H9 (cell line): Measurements from ENCODE around the gene PPP2R3A. TPM values are rescaled to one million over a fixed set of nuclear protein-coding genes. Genes with fewer than 3 reads are reported as not detected.

Experiments used
- DNase-seq: peaks from one replicate; pipeline ENCODE4 v3.0.0-alpha.2; 2017
- H2AFZ ChIP-seq: one replicate; pipeline ENCODE4 v1.6.1; 2013; ENCODE audit warnings: mild to moderate bottlenecking, low read length, control low read depth, moderate library complexity
- H2AK5ac ChIP-seq: 2 replicates; pipeline ENCODE4 v1.6.1; 2013; ENCODE audit warnings: low read length, control low read depth, mixed read lengths; ENCODE audit not compliant: insufficient read length
- H2BK120ac ChIP-seq: one replicate; pipeline ENCODE4 v1.6.1; 2013; ENCODE audit warnings: low read depth, mild to moderate bottlenecking, low read length, control low read depth, inconsistent platforms; ENCODE audit not compliant: poor library complexity, severe bottlenecking
- H2BK12ac ChIP-seq: 2 replicates; pipeline ENCODE4 v1.6.1; 2013; ENCODE audit warnings: low read length, control low read depth, mixed read lengths, low read depth; ENCODE audit not compliant: insufficient read length
- H2BK15ac ChIP-seq: 2 replicates; pipeline ENCODE4 v1.6.1; 2013; ENCODE audit warnings: low read depth, low read length, control low read depth
- H2BK20ac ChIP-seq: one replicate; pipeline ENCODE4 v1.6.1; 2013; ENCODE audit warnings: low read depth, mild to moderate bottlenecking, low read length, control low read depth, inconsistent platforms; ENCODE audit not compliant: poor library complexity, severe bottlenecking
- H2BK5ac ChIP-seq: 2 replicates; pipeline ENCODE4 v1.6.1; 2013; ENCODE audit warnings: low read length, control low read depth, mixed read lengths; ENCODE audit not compliant: insufficient read length
- H3K14ac ChIP-seq: 2 replicates; pipeline ENCODE4 v1.6.1; 2013; ENCODE audit warnings: low read length, control low read depth; ENCODE audit not compliant: insufficient read depth
- H3K18ac ChIP-seq: 2 replicates; pipeline ENCODE4 v1.6.1; 2013; ENCODE audit warnings: low read depth, mild to moderate bottlenecking, mixed read lengths, low read length, control low read depth; ENCODE audit not compliant: insufficient read length
- H3K23ac ChIP-seq: 2 replicates; pipeline ENCODE4 v1.6.1; 2013; ENCODE audit warnings: low read length, control low read depth, mixed read lengths, low read depth; ENCODE audit not compliant: insufficient read length
- H3K23me2 ChIP-seq: 2 replicates; pipeline ENCODE4 v1.6.1; 2013; ENCODE audit warnings: low read depth, mild to moderate bottlenecking, mixed read lengths, low read length, control low read depth; ENCODE audit not compliant: insufficient read length, poor library complexity, severe bottlenecking
- H3K27ac ChIP-seq: 2 replicates; pipeline ENCODE4 v1.5.1; 2013; ENCODE audit warnings: low read length, control low read depth, mixed read lengths, low read depth; ENCODE audit not compliant: insufficient read length
- H3K27me3 ChIP-seq: 2 replicates; pipeline ENCODE4 v1.6.1; 2013; ENCODE audit warnings: low read length, control low read depth, inconsistent platforms; ENCODE audit not compliant: insufficient read depth
- H3K4ac ChIP-seq: 2 replicates; pipeline ENCODE4 v1.6.1; 2013; ENCODE audit warnings: low read depth, mild to moderate bottlenecking, control low read depth, inconsistent platforms, low read length, moderate library complexity
- H3K4me1 ChIP-seq: 2 replicates; pipeline ENCODE4 v1.6.1; 2013; ENCODE audit warnings: low read length, control low read depth, inconsistent platforms; ENCODE audit not compliant: insufficient read depth
- H3K4me2 ChIP-seq: 2 replicates; pipeline ENCODE4 v1.6.1; 2013; ENCODE audit warnings: low read length, control low read depth, mixed read lengths; ENCODE audit not compliant: insufficient read length, insufficient read depth
- H3K56ac ChIP-seq: 2 replicates; pipeline ENCODE4 v1.6.1; 2013; ENCODE audit warnings: low read depth, mild to moderate bottlenecking, mixed read lengths, low read length, control low read depth; ENCODE audit not compliant: insufficient read length
- H3K79me1 ChIP-seq: 2 replicates; pipeline ENCODE4 v1.6.1; 2013; ENCODE audit warnings: low read depth, mild to moderate bottlenecking, moderate library complexity, low read length, control low read depth, inconsistent platforms; ENCODE audit not compliant: insufficient read depth, poor library complexity, severe bottlenecking
- H3K79me2 ChIP-seq: 2 replicates; pipeline ENCODE4 v1.6.1; 2013; ENCODE audit warnings: low read length, control low read depth, inconsistent platforms; ENCODE audit not compliant: insufficient read depth
- H3K9ac ChIP-seq: 2 replicates; pipeline ENCODE4 v1.6.1; 2013; ENCODE audit warnings: low read length, control low read depth, mixed read lengths; ENCODE audit not compliant: insufficient read length; ENCODE audit errors: extremely low read depth
- H3K9me3 ChIP-seq: one replicate; pipeline ENCODE4 v1.6.1; 2013; ENCODE audit warnings: low read depth, low read length, inconsistent platforms; ENCODE audit not compliant: control insufficient read depth
- H3T11ph ChIP-seq: one replicate; pipeline ENCODE4 v1.6.1; 2013; ENCODE audit warnings: mild to moderate bottlenecking, low read length, control low read depth, inconsistent platforms
- H4K20me1 ChIP-seq: one replicate; pipeline ENCODE4 v1.6.1; 2013; ENCODE audit not compliant: control insufficient read depth, insufficient read length, insufficient read depth
- H4K5ac ChIP-seq: 2 replicates; pipeline ENCODE4 v1.6.1; 2013; ENCODE audit warnings: low read depth, mild to moderate bottlenecking, mixed read lengths, low read length, control low read depth; ENCODE audit not compliant: insufficient read length
- H4K8ac ChIP-seq: replicated peaks from 2 replicates; pipeline ENCODE4 v1.6.1; 2013; ENCODE audit warnings: low read length, control low read depth, mixed read lengths, low read depth; ENCODE audit not compliant: insufficient read length
- H4K91ac ChIP-seq: 2 replicates; pipeline ENCODE4 v1.6.1; 2013; ENCODE audit warnings: low read depth, mild to moderate bottlenecking, moderate library complexity, mixed read lengths, low read length, control low read depth; ENCODE audit not compliant: insufficient read length
- H3K27ac Mint-ChIP-seq, 3 experiments: 2 replicates in 2 of 3; 3 replicates in 1 of 3; pipeline ENCODE4 v1.8.0; 2020 to 2021; ENCODE audit warnings: mixed read lengths in 3 of 3, mild to moderate bottlenecking in 1 of 3, moderate library complexity in 1 of 3
- H3K27me3 Mint-ChIP-seq: 2 replicates; pipeline ENCODE4 v1.8.0; 2021; ENCODE audit warnings: low read depth, mild to moderate bottlenecking, moderate library complexity, mixed read lengths
- H3K36me3 Mint-ChIP-seq, 3 experiments: 2 replicates in 2 of 3; 3 replicates in 1 of 3; pipeline ENCODE4 v1.8.0; 2020 to 2021; ENCODE audit warnings: low read depth in 3 of 3, mixed read lengths in 3 of 3; ENCODE audit not compliant: insufficient read depth in 1 of 3
- H3K4me1 Mint-ChIP-seq, 2 experiments: 2 replicates each; pipeline ENCODE4 v1.8.0; 2020; ENCODE audit warnings: mixed read lengths in 2 of 2
- H3K4me3 Mint-ChIP-seq, 2 experiments: 2 replicates in 1 of 2; 3 replicates in 1 of 2; pipeline ENCODE4 v1.8.0; 2020 to 2021; ENCODE audit warnings: mild to moderate bottlenecking in 2 of 2, mixed read lengths in 2 of 2, moderate library complexity in 1 of 2
- H3K9me3 Mint-ChIP-seq, 2 experiments: 2 replicates in 1 of 2; 3 replicates in 1 of 2; pipeline ENCODE4 v1.8.0; 2020; ENCODE audit warnings: mild to moderate bottlenecking in 2 of 2, mixed read lengths in 2 of 2, moderate library complexity in 1 of 2
- WGBS: extraction: QIAGEN DNeasy Blood & Tissue Kit; methylation state at CpG from one replicate; pipeline ENCODE4 v1.1.7; 2013; ENCODE audit warnings: missing lambda C conversion rate, low lambda C conversion rate, mixed read lengths; ENCODE audit not compliant: insufficient read length; ENCODE audit errors: extremely low coverage; 5-methylcytosine and 5-hydroxymethylcytosine counted together
- total RNA-seq: library from RNA; stranded (reverse); gene quantifications from 2 replicates; pipeline ENCODE4 v1.2.1, GENCODE V29; 2021
- TF ChIP-seq, protein P1 (sequence below): fragments of 200-600 bp; sonication (generic); conservative IDR thresholded peaks from 3 replicates; pipeline ENCODE4 v1.8.0; 2021; ENCODE audit warnings: antibody characterized with exemption, mild to moderate bottlenecking

The PPP2R3A gene
- total RNA-seq, 1 experiment from 2014 or later = 12.4 TPM

DNA sequence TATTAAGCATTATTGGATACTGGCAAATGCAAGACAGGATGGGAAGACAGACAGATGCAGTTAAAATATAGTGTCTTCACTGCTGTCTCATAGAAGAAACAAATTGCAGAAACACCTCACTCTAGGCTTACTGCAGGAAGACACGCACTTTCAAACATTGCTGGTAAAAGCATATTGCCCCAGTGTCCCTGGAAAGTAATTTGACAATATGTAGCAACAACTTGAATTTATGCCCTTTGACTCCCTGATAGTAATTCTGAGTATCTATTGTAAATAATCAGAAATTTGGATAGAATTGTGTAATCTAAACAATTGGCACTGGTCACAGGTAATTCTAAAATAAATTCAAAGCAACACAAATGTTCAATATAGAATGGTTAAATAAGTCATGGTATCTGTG is 168.6 kb downstream of the PPP2R3A start:
- no peak overlapping the region for H3K4ac ChIP-seq
- no peak overlapping the region for H3K23ac ChIP-seq
- no peak overlapping the region for H4K8ac ChIP-seq
- no peak overlapping the region for H3T11ph ChIP-seq
- no peaks in the 10 kb centered on the region for H3K79me1 ChIP-seq
- no peak overlapping the region for H2AFZ ChIP-seq
- H3K18ac ChIP-seq = no peak overlapping the region
- H3K56ac ChIP-seq = no peak overlapping the region
- no peak overlapping the region for H4K5ac ChIP-seq
- no peak overlapping the region for H3K9ac ChIP-seq
- no peaks in the 10 kb centered on the region for H4K20me1 ChIP-seq
- no peaks in the 10 kb centered on the region for H3K4me1 ChIP-seq
- Mint-ChIP-seq H3K27me3 (no peaks in the 10 kb centered on the region), H3K9me3 (peaks cover 0 to 3% of the 10 kb centered on the region in 2 experiments; a peak in 2 of 5 replicates), H3K4me1 (no peaks in the 10 kb centered on the region), H3K36me3 (peaks cover 0 to 4% (median 0%) of the 10 kb centered on the region in 3 experiments; a peak in 2 of 7 replicates), H3K27ac (no peak overlapping the region), H3K4me3 (no peak overlapping the region)
- H3K9me3 ChIP-seq = no peaks in the 10 kb centered on the region
- no peak overlapping the region for H2BK120ac ChIP-seq
- H3K23me2 ChIP-seq = no peaks in the 10 kb centered on the region
- H3K14ac ChIP-seq = no peak overlapping the region
- TF ChIP-seq, protein P1, sequence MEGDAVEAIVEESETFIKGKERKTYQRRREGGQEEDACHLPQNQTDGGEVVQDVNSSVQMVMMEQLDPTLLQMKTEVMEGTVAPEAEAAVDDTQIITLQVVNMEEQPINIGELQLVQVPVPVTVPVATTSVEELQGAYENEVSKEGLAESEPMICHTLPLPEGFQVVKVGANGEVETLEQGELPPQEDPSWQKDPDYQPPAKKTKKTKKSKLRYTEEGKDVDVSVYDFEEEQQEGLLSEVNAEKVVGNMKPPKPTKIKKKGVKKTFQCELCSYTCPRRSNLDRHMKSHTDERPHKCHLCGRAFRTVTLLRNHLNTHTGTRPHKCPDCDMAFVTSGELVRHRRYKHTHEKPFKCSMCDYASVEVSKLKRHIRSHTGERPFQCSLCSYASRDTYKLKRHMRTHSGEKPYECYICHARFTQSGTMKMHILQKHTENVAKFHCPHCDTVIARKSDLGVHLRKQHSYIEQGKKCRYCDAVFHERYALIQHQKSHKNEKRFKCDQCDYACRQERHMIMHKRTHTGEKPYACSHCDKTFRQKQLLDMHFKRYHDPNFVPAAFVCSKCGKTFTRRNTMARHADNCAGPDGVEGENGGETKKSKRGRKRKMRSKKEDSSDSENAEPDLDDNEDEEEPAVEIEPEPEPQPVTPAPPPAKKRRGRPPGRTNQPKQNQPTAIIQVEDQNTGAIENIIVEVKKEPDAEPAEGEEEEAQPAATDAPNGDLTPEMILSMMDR = no peak
- H3K4me2 ChIP-seq = no peak overlapping the region
- DNase-seq = no peak
- no peak overlapping the region for H2BK15ac ChIP-seq
- H3K27me3 ChIP-seq = no peaks in the 10 kb centered on the region
- no CpG with 5 or more reads among the region's 1 CpG for WGBS
- H3K27ac ChIP-seq = no peak overlapping the region
- no peaks in the 10 kb centered on the region for H3K79me2 ChIP-seq
- no peak overlapping the region for H4K91ac ChIP-seq
- no peak overlapping the region for H2BK12ac ChIP-seq
- H2AK5ac ChIP-seq = no peak overlapping the region
- H2BK20ac ChIP-seq = no peak overlapping the region
- H2BK5ac ChIP-seq = no peak overlapping the region
